Hepatocyte (in vitro differentiated cells): ENCODE measurements around the gene MRPL46.

ENCODE experiments used
- EZH2 ChIP-seq: fragments of 200-600 bp; sonication (generic); IDR thresholded peaks from 2 replicates; pipeline ENCODE4 v1.6.1; 2016; ENCODE audit warnings: antibody characterized with exemption, mild to moderate bottlenecking, borderline replicate concordance
- TF ChIP-seq, protein P1 (sequence below): fragments of 200-600 bp; sonication (generic); IDR thresholded peaks from 2 replicates; pipeline ENCODE4 v1.5.1; 2016; ENCODE audit warnings: antibody characterized with exemption, mild to moderate bottlenecking; ENCODE audit not compliant: poor library complexity

DNA sequence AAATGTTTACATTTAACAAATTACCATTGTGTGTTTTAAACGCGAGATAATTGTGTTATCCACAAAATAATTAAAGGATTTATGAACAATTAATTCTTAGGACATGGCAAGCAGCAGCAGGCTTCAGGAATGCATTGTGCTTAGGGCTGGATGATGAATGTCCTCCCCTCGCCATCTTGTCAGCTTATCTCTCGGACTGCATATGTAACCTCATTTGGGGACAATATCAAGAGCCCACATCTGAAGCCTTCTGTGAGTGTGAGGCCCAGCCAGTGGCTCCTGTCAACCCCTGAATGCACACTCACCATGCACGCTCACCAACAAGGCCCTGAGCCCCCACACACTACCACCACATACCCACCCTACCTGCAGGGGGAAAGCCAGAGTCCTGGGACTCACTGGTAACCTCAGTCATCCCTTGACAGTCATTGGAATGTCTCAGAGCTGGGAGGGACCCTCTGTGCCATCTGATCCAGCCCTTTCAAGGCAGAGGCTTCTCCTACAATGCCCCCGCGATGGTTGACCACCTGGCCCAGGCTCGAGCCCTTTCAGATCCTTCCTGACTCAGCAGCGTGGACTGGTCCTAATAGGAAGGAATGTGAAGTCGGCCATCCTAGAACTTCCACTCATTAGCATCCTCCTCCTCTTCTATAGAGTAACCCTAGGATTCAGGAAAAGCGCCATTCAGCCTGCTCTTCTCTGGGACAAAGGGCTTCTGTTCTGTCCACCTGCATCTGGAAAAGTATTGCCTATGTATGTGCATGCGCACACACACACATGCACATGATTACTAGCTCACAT, 38.2 kb downstream of the MRPL46 start:
- TF ChIP-seq, protein P1, sequence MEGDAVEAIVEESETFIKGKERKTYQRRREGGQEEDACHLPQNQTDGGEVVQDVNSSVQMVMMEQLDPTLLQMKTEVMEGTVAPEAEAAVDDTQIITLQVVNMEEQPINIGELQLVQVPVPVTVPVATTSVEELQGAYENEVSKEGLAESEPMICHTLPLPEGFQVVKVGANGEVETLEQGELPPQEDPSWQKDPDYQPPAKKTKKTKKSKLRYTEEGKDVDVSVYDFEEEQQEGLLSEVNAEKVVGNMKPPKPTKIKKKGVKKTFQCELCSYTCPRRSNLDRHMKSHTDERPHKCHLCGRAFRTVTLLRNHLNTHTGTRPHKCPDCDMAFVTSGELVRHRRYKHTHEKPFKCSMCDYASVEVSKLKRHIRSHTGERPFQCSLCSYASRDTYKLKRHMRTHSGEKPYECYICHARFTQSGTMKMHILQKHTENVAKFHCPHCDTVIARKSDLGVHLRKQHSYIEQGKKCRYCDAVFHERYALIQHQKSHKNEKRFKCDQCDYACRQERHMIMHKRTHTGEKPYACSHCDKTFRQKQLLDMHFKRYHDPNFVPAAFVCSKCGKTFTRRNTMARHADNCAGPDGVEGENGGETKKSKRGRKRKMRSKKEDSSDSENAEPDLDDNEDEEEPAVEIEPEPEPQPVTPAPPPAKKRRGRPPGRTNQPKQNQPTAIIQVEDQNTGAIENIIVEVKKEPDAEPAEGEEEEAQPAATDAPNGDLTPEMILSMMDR = no peak
- TF ChIP-seq EZH2 = no peak
